WTC11 (cell line): Measurements from ENCODE around the gene ITPRIPL1. TPM values are rescaled to one million over a fixed set of nuclear protein-coding genes. Genes with fewer than 3 reads are reported as not detected.

Source experiments
- ATAC-seq: fragments of 200-7000 bp; cut with Tn5 transposase; 2 replicates; pipeline ENCODE4 v1.10.0; 2021; ENCODE audit warnings: mild to moderate bottlenecking, moderate library complexity
- CTCF ChIA-PET: fragments of 300-600 bp; sonication (Branson Sonifier 250); formaldehyde crosslinking; loops from one replicate; lab custom pipeline; 2021; ENCODE audit warnings: antibody characterized with exemption; lab: Charles Lee
- POLR2A ChIA-PET: fragments of 350-600 bp; sonication (Branson Sonifier 250); formaldehyde crosslinking; loops from one replicate; lab custom pipeline; 2021; ENCODE audit warnings: antibody characterized with exemption; lab: Charles Lee
- DNase-seq: peaks from one replicate; pipeline ENCODE4 v3.0.0; 2021; ENCODE audit warnings: low spot score
- H3K27ac Mint-ChIP-seq: 2 replicates; pipeline ENCODE4 v1.8.0; 2021; ENCODE audit warnings: mixed read lengths
- H3K27me3 Mint-ChIP-seq: 2 replicates; pipeline ENCODE4 v1.8.0; 2021; ENCODE audit warnings: low read depth, mild to moderate bottlenecking, moderate library complexity, mixed read lengths
- H3K36me3 Mint-ChIP-seq: 2 replicates; pipeline ENCODE4 v1.8.0; 2021; ENCODE audit warnings: mixed read lengths
- H3K4me1 Mint-ChIP-seq: 2 replicates; pipeline ENCODE4 v1.8.0; 2022; ENCODE audit warnings: mixed read lengths
- H3K4me3 Mint-ChIP-seq: 2 replicates; pipeline ENCODE4 v1.8.0; 2021; ENCODE audit warnings: mild to moderate bottlenecking, moderate library complexity, mixed read lengths
- H3K9me3 Mint-ChIP-seq: 2 replicates; pipeline ENCODE4 v1.8.0; 2021; ENCODE audit warnings: mixed read lengths
- FOXP4 ChIP-seq: sonication (generic); formaldehyde crosslinking; IDR thresholded peaks from 2 replicates; pipeline ENCODE4 v1.8.0; 2022; ENCODE audit warnings: mild to moderate bottlenecking, missing genetic modification reagents
- GABPB1 ChIP-seq: sonication (generic); formaldehyde crosslinking; IDR thresholded peaks from 2 replicates; pipeline ENCODE4 v1.8.1; 2023; ENCODE audit warnings: mild to moderate bottlenecking, missing genetic modification reagents
- GTF2I ChIP-seq: fragments of 250-450 bp; sonication (Bioruptor Pico); conservative IDR thresholded peaks from 2 replicates; pipeline ENCODE4 v1.4.0; 2021; ENCODE audit warnings: mild to moderate bottlenecking
- MXD4 ChIP-seq: fragments of 250-450 bp; sonication (Bioruptor Pico); IDR thresholded peaks from 2 replicates; pipeline ENCODE4 v1.8.0; 2021; ENCODE audit warnings: mild to moderate bottlenecking, moderate library complexity, borderline replicate concordance
- NFATC4 ChIP-seq: fragments of 250-450 bp; sonication (Bioruptor Pico); IDR thresholded peaks from 2 replicates; pipeline ENCODE4 v1.9.0; 2021; ENCODE audit warnings: mild to moderate bottlenecking
- NR1H2 ChIP-seq: sonication (generic); formaldehyde crosslinking; IDR thresholded peaks from 2 replicates; pipeline ENCODE4 v1.9.0; 2021; ENCODE audit warnings: mild to moderate bottlenecking, moderate library complexity, missing genetic modification reagents
- OVOL2 ChIP-seq: fragments of 250-450 bp; sonication (Bioruptor Pico); IDR thresholded peaks from 2 replicates; pipeline ENCODE4 v1.9.0; 2021; ENCODE audit warnings: mild to moderate bottlenecking, borderline replicate concordance
- PRRX2 ChIP-seq: fragments of 250-450 bp; sonication (Bioruptor Pico); IDR thresholded peaks from 2 replicates; pipeline ENCODE4 v1.8.0; 2021; ENCODE audit warnings: mild to moderate bottlenecking
- RELA ChIP-seq: sonication (generic); formaldehyde crosslinking; IDR thresholded peaks from 2 replicates; pipeline ENCODE4 v1.8.1; 2022; ENCODE audit warnings: missing genetic modification reagents, mild to moderate bottlenecking, borderline replicate concordance
- RORB ChIP-seq: fragments of 250-450 bp; sonication (Bioruptor Pico); IDR thresholded peaks from 2 replicates; pipeline ENCODE4 v1.9.0; 2021; ENCODE audit warnings: mild to moderate bottlenecking
- SMAD3 ChIP-seq: sonication (generic); formaldehyde crosslinking; IDR thresholded peaks from 2 replicates; pipeline ENCODE4 v1.8.0; 2022; ENCODE audit warnings: missing genetic modification reagents, mild to moderate bottlenecking, borderline replicate concordance
- SOX15 ChIP-seq: fragments of 250-450 bp; sonication (Bioruptor Pico); IDR thresholded peaks from 2 replicates; pipeline ENCODE4 v1.9.0; 2021; ENCODE audit warnings: mild to moderate bottlenecking
- SP1 ChIP-seq: sonication (generic); formaldehyde crosslinking; conservative IDR thresholded peaks from 2 replicates; pipeline ENCODE4 v1.8.1; 2022; ENCODE audit warnings: missing genetic modification reagents
- ZNF121 ChIP-seq: sonication (generic); formaldehyde crosslinking; IDR thresholded peaks from 2 replicates; pipeline ENCODE4 v1.8.0; 2023; ENCODE audit warnings: missing genetic modification reagents
- ZNF317 ChIP-seq: sonication (generic); formaldehyde crosslinking; IDR thresholded peaks from 2 replicates; pipeline ENCODE4 v1.8.1; 2023; ENCODE audit warnings: low read depth, mild to moderate bottlenecking, moderate library complexity, missing genetic modification reagents, borderline replicate concordance
- ZNF396 ChIP-seq: fragments of 250-450 bp; sonication (Bioruptor Pico); IDR thresholded peaks from 2 replicates; pipeline ENCODE4 v1.8.0; 2021; ENCODE audit warnings: mild to moderate bottlenecking, moderate library complexity, borderline replicate concordance
- ZNF671 ChIP-seq: fragments of 250-450 bp; sonication (Bioruptor Pico); IDR thresholded peaks from 2 replicates; pipeline ENCODE4 v1.8.0; 2021; ENCODE audit warnings: mild to moderate bottlenecking
- total RNA-seq: library from RNA; stranded (reverse); gene quantifications from 3 replicates; pipeline ENCODE4 v1.2.3, GENCODE V29; 2021
- TF ChIP-seq, protein P1 (sequence below): fragments of 250-450 bp; sonication (Bioruptor Pico); conservative IDR thresholded peaks from 2 replicates; pipeline ENCODE4 v1.9.0; 2021; ENCODE audit warnings: mild to moderate bottlenecking
- TF ChIP-seq, protein P2 (sequence below): sonication (generic); formaldehyde crosslinking; IDR thresholded peaks from 2 replicates; pipeline ENCODE4 v1.8.0; 2022; ENCODE audit warnings: mild to moderate bottlenecking, missing genetic modification reagents
- TF ChIP-seq, protein P3 (sequence below): sonication (generic); formaldehyde crosslinking; IDR thresholded peaks from 2 replicates; pipeline ENCODE4 v1.8.1; 2022; ENCODE audit warnings: low read depth, mild to moderate bottlenecking, moderate library complexity, missing genetic modification reagents, borderline replicate concordance
- TF ChIP-seq, protein P4 (sequence below): sonication (generic); formaldehyde crosslinking; IDR thresholded peaks from 2 replicates; pipeline ENCODE4 v1.8.1; 2022; ENCODE audit warnings: mild to moderate bottlenecking, moderate library complexity, missing genetic modification reagents

Gene ITPRIPL1
- total RNA-seq, 1 experiment from 2014 or later = 11.7 TPM

- TF ChIP-seq, protein P1, sequence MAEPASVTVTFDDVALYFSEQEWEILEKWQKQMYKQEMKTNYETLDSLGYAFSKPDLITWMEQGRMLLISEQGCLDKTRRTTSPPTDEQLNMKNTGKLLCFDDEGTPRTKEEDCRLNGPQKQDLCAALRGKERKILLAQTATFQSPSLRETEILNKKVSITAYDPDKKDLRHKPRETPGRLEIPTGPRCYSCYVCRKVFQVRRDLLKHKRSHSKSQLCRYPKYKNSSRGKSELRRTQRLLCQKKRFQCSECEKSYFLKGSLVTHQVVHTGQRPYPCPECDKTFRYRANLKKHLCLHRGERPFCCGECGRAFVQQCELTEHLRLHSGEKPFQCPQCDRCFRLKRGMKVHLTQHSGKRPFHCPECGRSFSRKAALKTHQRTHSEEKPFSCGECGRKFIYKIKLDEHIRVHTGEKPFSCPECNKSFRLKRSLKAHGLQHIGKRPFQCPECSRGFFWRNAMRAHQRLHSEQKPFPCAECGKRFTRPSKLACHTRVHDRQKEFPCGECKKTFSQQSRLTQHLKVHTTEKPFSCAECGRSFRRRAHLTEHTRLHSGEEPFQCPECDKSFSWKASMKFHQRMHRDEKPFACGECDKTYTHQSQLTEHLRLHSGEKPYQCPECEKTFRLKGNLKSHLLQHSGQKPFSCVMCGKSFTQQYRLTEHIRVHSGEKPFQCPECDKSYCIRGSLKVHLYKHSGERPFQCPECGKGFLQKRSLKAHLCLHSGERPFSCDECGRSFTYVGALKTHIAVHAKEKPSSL (CRISPR knock-in tag) = no peak
- TF ChIP-seq MXD4 (CRISPR knock-in tag) (no peak), SP1 (CRISPR knock-in tag) (no peak), ZNF396 (CRISPR knock-in tag) (no peak), FOXP4 (no peak), NFATC4 (CRISPR knock-in tag) (no peak), RELA (no peak)
- TF ChIP-seq, all 79 proteins: peak for 0
Observed at GRCh38 chr2:96340493-96341414, 15.6 kb downstream of the ITPRIPL1 start (continued).

- TF ChIP-seq, protein P2, sequence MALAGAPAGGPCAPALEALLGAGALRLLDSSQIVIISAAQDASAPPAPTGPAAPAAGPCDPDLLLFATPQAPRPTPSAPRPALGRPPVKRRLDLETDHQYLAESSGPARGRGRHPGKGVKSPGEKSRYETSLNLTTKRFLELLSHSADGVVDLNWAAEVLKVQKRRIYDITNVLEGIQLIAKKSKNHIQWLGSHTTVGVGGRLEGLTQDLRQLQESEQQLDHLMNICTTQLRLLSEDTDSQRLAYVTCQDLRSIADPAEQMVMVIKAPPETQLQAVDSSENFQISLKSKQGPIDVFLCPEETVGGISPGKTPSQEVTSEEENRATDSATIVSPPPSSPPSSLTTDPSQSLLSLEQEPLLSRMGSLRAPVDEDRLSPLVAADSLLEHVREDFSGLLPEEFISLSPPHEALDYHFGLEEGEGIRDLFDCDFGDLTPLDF = no peak
- no peaks in the 10 kb centered on the region for H3K27me3 Mint-ChIP-seq
- DNase-seq = no peak
- ChIA-PET POLR2A (no interaction called here), CTCF (no interaction called here)
- peaks cover 57% of the 10 kb centered on the region for H3K36me3 Mint-ChIP-seq
- no peaks in the 10 kb centered on the region for H3K9me3 Mint-ChIP-seq
- no peak for ATAC-seq
- H3K27ac Mint-ChIP-seq = no peak overlapping the region
- H3K4me1 Mint-ChIP-seq = peaks cover 3% of the 10 kb centered on the region
- H3K4me3 Mint-ChIP-seq = no peak overlapping the region
Observed at GRCh38 chr2:96341641-96342040, 16.5 kb downstream of the ITPRIPL1 start.

DNA sequence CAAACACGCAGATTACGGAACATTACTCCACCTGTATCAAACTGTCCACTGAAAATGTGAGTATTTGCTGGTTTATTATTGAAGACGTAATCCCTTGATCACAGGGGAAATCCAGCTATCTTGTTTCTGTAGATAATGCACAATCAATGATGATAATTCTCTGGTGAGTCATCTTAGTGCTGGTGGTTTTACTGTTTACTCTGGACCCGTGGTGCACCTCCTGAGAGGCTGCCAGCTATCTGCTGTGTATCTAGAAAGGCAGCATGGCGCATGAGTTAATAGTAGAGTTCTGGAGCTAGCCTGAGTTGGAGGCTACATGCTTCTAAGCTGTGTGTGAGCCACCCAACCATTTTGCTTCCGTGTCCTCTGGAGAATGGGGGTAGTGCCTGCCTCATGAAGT lies 17.0 kb downstream of the ITPRIPL1 start:
- ChIA-PET CTCF (no interaction called here), POLR2A (no interaction called here)
- no peaks in the 10 kb centered on the region for H3K4me1 Mint-ChIP-seq
- H3K9me3 Mint-ChIP-seq = no peaks in the 10 kb centered on the region
- H3K27me3 Mint-ChIP-seq = no peaks in the 10 kb centered on the region
- DNase-seq (no peak), ATAC-seq (no peak)
- H3K27ac Mint-ChIP-seq = no peak overlapping the region
- H3K4me3 Mint-ChIP-seq = no peak overlapping the region
- H3K36me3 Mint-ChIP-seq = peaks cover 60% of the 10 kb centered on the region
- TF ChIP-seq GTF2I (CRISPR knock-in tag) = no peak
- TF ChIP-seq, protein P3, sequence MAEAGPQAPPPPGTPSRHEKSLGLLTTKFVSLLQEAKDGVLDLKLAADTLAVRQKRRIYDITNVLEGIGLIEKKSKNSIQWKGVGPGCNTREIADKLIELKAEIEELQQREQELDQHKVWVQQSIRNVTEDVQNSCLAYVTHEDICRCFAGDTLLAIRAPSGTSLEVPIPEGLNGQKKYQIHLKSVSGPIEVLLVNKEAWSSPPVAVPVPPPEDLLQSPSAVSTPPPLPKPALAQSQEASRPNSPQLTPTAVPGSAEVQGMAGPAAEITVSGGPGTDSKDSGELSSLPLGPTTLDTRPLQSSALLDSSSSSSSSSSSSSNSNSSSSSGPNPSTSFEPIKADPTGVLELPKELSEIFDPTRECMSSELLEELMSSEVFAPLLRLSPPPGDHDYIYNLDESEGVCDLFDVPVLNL (CRISPR knock-in tag) = no peak
- no peak for TF ChIP-seq ZNF671 (CRISPR knock-in tag)

DNA sequence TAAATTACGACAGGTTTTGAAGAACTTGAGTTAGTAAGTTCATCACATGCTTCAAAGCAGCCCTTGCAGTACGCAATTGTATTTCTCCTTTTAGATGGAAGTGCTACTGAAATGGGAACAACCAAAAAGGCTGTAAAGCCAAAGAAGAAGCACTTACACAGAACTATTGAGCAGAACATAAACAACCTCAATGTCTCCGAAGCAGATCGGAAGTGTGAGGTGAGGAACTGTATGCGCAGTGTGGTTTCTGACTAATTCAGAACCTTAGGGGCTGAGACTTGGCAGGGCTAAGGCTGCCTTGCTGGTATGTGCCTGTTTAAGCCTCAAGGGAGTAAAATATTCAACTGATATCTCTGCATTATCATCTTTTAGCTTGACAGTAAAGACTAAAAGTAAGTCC lies 18.9 kb downstream of the ITPRIPL1 start:
- POLR2A ChIA-PET = no interaction called here
- H3K27ac Mint-ChIP-seq = no peak overlapping the region
- no peaks in the 10 kb centered on the region for H3K9me3 Mint-ChIP-seq
- DNase-seq (no peak), ATAC-seq (no peak)
- H3K4me1 Mint-ChIP-seq = no peaks in the 10 kb centered on the region
- CTCF ChIA-PET = interaction anchor here (1.9 kb wide), 1 partner anchor 41 kb away, joined by 4 read pairs; no protein-coding TSS in a partner anchor
- no peaks in the 10 kb centered on the region for H3K27me3 Mint-ChIP-seq
- no peak overlapping the region for H3K4me3 Mint-ChIP-seq
- peaks cover 64% of the 10 kb centered on the region for H3K36me3 Mint-ChIP-seq
- TF ChIP-seq RORB (no peak), FOXP4 (no peak), SMAD3 (CRISPR knock-in tag) (no peak), ZNF121 (CRISPR knock-in tag) (no peak), SOX15 (CRISPR knock-in tag) (no peak), PRRX2 (no peak), ZNF317 (no peak), NR1H2 (CRISPR knock-in tag) (no peak), OVOL2 (CRISPR knock-in tag) (no peak), GABPB1 (CRISPR knock-in tag) (no peak)
- TF ChIP-seq, protein P4, sequence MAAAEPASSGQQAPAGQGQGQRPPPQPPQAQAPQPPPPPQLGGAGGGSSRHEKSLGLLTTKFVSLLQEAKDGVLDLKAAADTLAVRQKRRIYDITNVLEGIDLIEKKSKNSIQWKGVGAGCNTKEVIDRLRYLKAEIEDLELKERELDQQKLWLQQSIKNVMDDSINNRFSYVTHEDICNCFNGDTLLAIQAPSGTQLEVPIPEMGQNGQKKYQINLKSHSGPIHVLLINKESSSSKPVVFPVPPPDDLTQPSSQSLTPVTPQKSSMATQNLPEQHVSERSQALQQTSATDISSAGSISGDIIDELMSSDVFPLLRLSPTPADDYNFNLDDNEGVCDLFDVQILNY (CRISPR knock-in tag) = no peak
